ENCODE data around the gene PNMA6E.

GRCh38 chrX:153440556-153441135 is 39.5 kb upstream of the PNMA6E start:
- no peak for TF ChIP-seq CTCF (IDR thresholded peaks at IDR 0.05)
- TF ChIP-seq ZFX (IDR thresholded peaks at IDR 0.05; ENCODE audit: borderline replicate concordance), result no peak

All from 22Rv1 (cell line).